Measurements from ENCODE around the gene ASPSCR1.

The ASPSCR1 gene

GRCh38 chr17:82021107-82021899, 43.9 kb downstream of the ASPSCR1 start:
- no peak overlapping the region for H2AFZ ChIP-seq (ENCODE audit: low read depth, low read length, severe bottlenecking)
- no peaks in the 10 kb centered on the region for H3K27me3 ChIP-seq (ENCODE audit: low read length)
- H3K79me2 ChIP-seq (ENCODE audit: insufficient read depth, low read length): peaks cover 25% of the 10 kb centered on the region
- H3K36me3 ChIP-seq (ENCODE audit: low read length): no peaks in the 10 kb centered on the region
- no peak for TF ChIP-seq EZH2phosphoT487 (conservative IDR thresholded peaks at IDR 0.05; ENCODE audit: low read length)
- peak; percentile 66 for TF ChIP-seq CTCF (IDR thresholded peaks at IDR 0.05; ENCODE audit: insufficient read depth, low read length, poor library complexity, severe bottlenecking)
- 0 out of 2 replicates have a peak, but pooled peaks cover 6% of the 10 kb centered on the region for H3F3A ChIP-seq (ENCODE audit: insufficient read depth)
- no peaks in the 10 kb centered on the region for H3K9me3 ChIP-seq (ENCODE audit: insufficient read depth, low read length)
- peak overlapping the region; percentile 89 for H3K4me2 ChIP-seq (ENCODE audit: low read depth, low read length, poor library complexity, severe bottlenecking)
- peak overlapping the region; percentile 99 for H3K9ac ChIP-seq (ENCODE audit: low read length)
- peak overlapping the region; percentile 97 for H3K4me3 ChIP-seq (ENCODE audit: insufficient read depth, low read length, poor library complexity, severe bottlenecking)
- H4K20me1 ChIP-seq (ENCODE audit: low read depth, low read length): no peaks in the 10 kb centered on the region
- H3K27ac ChIP-seq (ENCODE audit: low read depth, low read length): peak overlapping the region; percentile 73
- H3K9me2 ChIP-seq (replicated peaks; ENCODE audit: insufficient read depth, low read length): no peaks in the 10 kb centered on the region

- Histone ChIP-seq H3K36me3 (ENCODE audit: low read length) (no peaks in the 10 kb centered on the region), H3K4me2 (ENCODE audit: low read depth, low read length, poor library complexity, severe bottlenecking) (peak overlapping the region; percentile 89), H3K27me3 (ENCODE audit: low read length) (no peaks in the 10 kb centered on the region), H2AFZ (ENCODE audit: low read depth, low read length, severe bottlenecking) (no peak overlapping the region), H3F3A (ENCODE audit: insufficient read depth) (0 out of 2 replicates have a peak, but pooled peaks cover 6% of the 10 kb centered on the region), H3K9me3 (ENCODE audit: insufficient read depth, low read length) (no peaks in the 10 kb centered on the region), H4K20me1 (ENCODE audit: low read depth, low read length) (no peaks in the 10 kb centered on the region), H3K9ac (ENCODE audit: low read length) (peak overlapping the region; percentile 99), H3K9me2 (replicated peaks; ENCODE audit: insufficient read depth, low read length) (no peaks in the 10 kb centered on the region), H3K27ac (ENCODE audit: low read depth, low read length) (peak overlapping the region; percentile 73), H3K79me2 (ENCODE audit: insufficient read depth, low read length) (peaks cover 25% of the 10 kb centered on the region), H3K4me3 (ENCODE audit: insufficient read depth, low read length, poor library complexity, severe bottlenecking) (peak overlapping the region; percentile 97)
- TF ChIP-seq CTCF (IDR thresholded peaks at IDR 0.05; ENCODE audit: insufficient read depth, low read length, poor library complexity, severe bottlenecking) (no peak), EZH2phosphoT487 (conservative IDR thresholded peaks at IDR 0.05; ENCODE audit: low read length) (no peak)
Observed at GRCh38 chr17:82021900-82022309, 44.5 kb downstream of the ASPSCR1 start.

DNA sequence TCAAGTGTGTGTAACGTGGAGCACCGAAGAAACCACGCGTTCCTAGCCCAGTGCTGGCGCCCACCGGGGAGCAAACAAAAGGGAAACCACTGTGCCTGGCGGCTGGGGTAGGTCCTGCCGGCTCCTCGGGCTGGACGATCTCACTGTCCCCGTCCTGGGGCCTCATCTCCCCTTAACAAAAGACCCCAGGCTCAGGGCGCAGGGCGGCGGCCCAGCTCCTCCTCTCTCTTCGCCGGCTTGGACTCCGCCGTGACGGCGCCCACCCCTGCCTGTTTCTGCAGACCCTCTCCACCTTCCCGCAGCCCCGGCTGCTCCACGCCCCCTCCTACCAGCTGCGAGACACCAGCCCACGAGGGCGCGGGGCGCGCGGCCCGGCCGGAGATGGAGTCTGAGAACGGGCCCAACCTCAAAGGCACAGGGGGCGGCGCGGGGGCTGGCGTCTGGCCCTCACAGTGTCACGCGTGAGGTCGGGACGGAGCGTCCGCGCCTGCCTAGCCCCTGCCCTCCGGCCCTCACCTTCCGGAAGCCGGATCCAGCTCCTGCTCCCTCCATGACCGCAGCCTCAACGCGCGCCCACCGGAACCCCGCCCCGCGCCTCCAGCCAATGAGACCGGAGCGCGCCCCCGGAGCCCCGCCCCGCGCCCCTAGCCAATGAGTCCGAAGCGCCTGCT, 45.0 kb downstream of the ASPSCR1 start, which contains the start of gene CENPX:
Gene CENPX (minus strand): TSS at position 569 of the 671 bp plus-strand sequence. CDS start 17 bp downstream, at position 552.
- no peaks in the 10 kb centered on the region for H3K36me3 ChIP-seq (ENCODE audit: low read length)

More for the DNA sequence above, 45.0 kb downstream of the ASPSCR1 start, which contains the start of gene CENPX:
- 0 out of 2 replicates have a peak, but pooled peaks cover 6% of the 10 kb centered on the region for H3F3A ChIP-seq (ENCODE audit: insufficient read depth)
- H3K4me2 ChIP-seq (ENCODE audit: low read depth, low read length, poor library complexity, severe bottlenecking): peak within 1 kb of the TSS; percentile 89
- H2AFZ ChIP-seq (ENCODE audit: low read depth, low read length, severe bottlenecking): peak within 1 kb of the TSS; percentile 72
- no peaks in the 10 kb centered on the region for H3K27me3 ChIP-seq (ENCODE audit: low read length)
- TF ChIP-seq CTCF (IDR thresholded peaks at IDR 0.05; ENCODE audit: insufficient read depth, low read length, poor library complexity, severe bottlenecking): no peak
- H3K9ac ChIP-seq (ENCODE audit: low read length): peak within 1 kb of the TSS; percentile 99
- H4K20me1 ChIP-seq (ENCODE audit: low read depth, low read length): no peaks in the 10 kb centered on the region
- H3K9me2 ChIP-seq (replicated peaks; ENCODE audit: insufficient read depth, low read length): no peaks in the 10 kb centered on the region
- H3K79me2 ChIP-seq (ENCODE audit: insufficient read depth, low read length): peaks cover 25% of the 10 kb centered on the region
- H3K9me3 ChIP-seq (ENCODE audit: insufficient read depth, low read length): no peaks in the 10 kb centered on the region
- peak within 1 kb of the TSS; percentile 73 for H3K27ac ChIP-seq (ENCODE audit: low read depth, low read length)
- peak within 1 kb of the TSS; percentile 97 for H3K4me3 ChIP-seq (ENCODE audit: insufficient read depth, low read length, poor library complexity, severe bottlenecking)

All from SU-DHL-6 (cell line).